NCI-H187 treated with DMSO at 0.1 percent for 48 hours (cell line): ENCODE measurements around the gene NCSTN.

Source experiments
- DNase-seq: peaks from one replicate; lab custom pipeline; 2025; lab: John Stamatoyannopoulos, UW

The NCSTN gene

DNA sequence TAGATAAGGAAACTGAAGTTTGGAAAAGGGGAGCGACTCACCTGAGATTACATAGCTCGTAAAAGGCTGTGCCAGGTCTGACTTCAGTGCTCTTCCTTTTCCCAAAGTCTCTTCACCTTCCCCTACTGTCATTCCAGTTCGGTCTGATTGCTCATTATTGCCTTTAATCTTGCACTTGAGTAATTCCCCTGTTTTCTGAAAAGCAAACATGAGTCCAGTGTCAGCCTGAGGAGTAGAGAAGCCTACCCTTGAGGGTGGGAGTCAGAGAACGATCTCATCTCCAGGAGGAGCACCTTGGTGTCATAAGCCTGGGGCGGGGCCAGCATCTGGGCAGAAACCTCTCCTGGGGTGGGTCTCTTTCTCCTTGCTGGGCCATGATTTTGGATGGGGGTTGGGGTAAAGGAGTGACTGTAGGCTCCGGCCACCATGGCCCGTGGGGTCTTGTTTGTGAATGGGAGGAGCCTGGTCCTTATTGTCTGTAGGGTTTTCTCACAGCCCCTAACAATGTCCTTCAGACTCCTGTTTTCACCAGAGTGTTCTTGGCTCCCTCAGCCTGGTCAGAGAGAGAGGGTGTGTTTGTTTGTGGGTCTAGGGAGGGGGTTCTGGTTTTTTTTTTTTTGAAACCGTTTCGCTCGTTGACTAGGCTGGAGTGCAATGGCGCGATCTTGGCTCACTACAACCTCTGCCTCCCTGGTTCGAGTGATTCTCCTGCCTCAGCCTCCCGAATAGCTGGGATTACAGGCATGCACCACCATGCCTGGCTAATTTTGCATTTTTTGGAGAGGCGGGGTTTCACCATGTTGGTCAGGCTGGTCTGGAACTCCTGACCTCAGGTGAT lies 63.2 kb downstream of the NCSTN start:
- DNase-seq = no peak

- DNase-seq = no peak
Observed at GRCh38 chr1:160407839-160408801, 64.9 kb downstream of the NCSTN start.
